NCI-H187 (cell line): ENCODE measurements around the gene EBI3.
"Not testable (repeated sequence)": the region's sequence is repeated elsewhere in the genome, so short reads cannot be mapped to it uniquely, and the experiment has no call there.

ENCODE experiments used
- DNase-seq, 2 experiments: peaks; one replicate each; lab custom pipeline; 2025; lab: John Stamatoyannopoulos, UW

The EBI3 gene

DNA sequence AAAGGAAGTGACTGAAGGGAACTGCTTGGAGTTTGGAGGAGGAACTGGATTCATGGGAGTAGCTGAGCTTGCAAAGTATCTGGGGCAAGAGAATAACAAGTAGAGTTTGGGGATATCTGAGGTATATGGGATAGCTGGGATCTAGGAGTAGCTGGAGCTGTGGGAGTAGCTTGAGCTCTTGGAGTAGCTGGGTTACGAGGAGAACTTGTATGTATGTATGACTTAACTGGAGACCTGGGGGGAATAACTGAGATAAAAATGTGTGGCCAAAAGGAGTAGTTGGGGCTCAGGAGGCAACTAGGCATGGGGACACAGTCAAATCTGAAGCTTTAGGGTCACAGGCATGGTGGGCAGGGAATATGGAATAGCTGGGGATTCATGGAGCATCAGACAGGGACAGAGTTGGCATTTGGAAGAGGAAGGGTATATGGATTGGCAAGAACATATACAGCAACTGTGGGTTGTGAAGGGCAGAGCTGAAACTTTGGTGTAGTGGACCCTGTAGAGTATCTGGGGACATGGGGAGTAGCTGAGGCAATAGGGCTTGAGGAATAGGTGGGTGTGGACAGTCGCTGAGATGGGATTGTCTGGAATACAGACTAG, 28.3 kb upstream of the EBI3 start:
- no peak for DNase-seq

DNA sequence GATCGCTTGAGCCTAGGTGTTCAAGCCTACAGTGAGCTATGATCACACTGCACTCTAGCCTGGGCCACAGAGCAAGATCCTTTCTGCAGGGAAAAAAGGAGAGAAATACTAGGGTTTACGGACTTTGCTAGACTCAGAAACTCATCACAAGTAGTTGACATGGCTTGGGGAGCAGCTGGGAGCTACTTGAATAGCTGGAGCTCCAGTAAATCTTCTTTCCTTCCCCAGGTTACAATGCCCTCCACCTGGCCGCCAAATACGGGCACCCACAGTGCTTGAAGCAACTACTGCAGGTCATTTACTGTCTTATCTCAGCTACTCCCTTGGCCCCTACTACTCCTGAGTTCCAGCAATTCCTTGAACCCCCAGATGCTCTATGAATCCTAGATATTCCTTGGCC, 27.5 kb upstream of the EBI3 start:
- DNase-seq, result no peak

DNA sequence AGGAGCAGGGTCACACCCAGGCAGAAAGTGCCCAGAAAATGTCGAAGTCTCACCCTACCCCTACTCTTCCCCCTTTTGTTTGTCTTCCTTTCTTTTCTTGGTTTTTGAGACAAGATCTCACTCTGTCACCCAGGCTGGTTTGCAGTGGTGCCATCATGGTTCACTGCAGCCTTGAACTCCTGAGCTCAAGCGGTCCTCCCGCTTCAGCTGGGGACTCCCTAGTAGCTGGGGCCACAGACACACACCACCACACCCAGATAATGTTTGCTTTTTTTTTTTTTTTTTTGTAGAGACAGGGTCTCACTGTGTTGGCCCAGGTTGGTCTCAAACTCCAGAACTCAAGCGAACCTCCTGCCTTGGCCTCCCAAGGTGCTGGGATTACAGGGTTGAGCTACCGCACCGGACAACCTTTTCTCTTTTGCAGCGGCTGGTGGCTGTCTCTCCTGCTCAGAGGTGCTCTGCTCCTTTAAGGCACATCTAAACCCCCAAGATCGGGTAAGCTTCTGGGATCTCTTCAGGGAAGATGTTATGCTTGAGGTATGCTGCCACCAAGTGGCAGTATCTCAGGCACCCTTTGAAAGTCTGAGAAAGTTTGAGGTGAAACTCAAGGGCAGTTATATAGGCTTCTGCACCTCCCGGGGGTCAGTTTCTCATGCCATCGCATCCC, 22.4 kb upstream of the EBI3 start:
- no peak for DNase-seq

DNA sequence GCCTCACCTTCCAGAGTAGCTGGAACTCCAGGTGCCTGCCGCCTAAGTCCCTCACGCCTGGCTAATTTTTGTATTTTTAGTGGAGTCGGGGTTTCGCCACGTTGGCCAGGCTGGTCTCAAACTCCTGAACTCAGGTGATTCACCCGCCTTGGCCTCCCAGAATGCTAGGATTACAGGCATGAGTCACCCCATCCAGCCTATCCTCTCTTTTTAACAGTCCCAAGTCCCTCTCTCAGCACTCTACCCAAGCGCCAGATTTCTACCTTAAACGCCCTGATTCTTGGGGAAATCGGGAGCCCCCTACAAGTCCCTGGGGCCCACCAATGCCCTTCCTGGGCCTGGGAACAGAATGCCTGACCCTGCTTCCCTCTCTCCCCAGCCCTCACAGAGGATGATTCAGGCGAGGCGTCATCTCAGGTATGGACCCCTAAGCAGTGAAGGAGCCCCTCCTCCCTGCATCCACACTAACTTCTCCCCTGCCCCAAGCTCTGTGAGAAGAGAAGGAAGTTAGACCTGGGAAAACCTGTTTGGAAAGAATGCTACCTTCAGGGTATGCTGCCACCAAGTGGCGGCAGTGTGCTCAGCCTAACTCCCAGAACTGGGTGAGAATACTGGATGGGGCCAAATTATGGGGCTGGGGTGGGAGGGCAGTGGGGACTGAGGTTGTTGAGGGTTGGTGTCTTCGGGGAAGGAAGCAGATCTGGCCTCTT, 20.8 kb upstream of the EBI3 start:
- no peak for DNase-seq

DNA sequence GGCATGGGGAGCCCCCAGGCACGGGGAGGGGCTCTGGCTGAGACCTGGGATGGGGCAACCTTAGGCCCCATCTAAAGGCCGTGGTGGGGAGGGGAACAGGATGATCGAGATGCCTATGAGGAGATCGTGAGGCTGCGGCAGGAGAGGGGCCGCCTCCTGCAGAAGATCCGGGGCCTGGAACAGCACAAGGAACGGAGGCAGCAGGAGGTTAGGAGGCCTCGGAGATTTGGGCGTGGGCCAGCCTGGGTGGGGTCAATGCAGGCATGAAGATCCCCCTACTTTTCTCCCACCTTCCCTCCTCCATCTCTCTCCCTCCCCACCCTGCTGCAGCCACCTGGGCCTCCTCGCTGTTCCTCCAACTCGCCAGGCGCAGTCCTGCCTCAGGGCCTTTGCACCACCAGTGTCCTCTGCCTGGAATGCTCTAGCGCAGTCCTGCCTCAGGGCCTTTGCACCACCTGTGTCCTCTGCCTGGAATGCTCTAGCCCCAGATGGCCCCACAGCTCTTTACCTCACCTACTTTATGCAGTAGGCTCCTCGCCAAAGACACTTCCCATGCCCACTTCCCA, 19.1 kb upstream of the EBI3 start:
- DNase-seq, result no peak

DNA sequence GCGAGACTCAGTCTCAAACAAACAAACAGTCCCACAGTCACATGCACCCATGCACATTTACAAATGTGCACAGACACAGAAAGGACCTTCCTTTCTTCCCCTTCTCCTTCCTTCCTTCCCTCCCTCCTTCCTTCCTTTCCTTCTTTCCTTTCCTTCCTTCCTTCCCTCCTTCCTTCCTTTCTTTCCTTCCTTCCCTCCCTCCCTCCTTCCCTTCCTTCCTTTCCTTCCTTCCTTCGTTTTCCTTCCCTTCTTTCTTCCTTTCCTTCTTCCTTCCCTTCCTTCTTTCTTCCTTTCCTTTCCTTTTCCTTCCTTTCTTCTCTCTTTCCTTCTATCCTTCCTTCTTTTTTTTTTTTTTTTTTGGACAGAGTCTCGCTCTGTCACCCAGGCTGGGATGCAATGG, 16.2 kb upstream of the EBI3 start:
- DNase-seq, result no peak

DNA sequence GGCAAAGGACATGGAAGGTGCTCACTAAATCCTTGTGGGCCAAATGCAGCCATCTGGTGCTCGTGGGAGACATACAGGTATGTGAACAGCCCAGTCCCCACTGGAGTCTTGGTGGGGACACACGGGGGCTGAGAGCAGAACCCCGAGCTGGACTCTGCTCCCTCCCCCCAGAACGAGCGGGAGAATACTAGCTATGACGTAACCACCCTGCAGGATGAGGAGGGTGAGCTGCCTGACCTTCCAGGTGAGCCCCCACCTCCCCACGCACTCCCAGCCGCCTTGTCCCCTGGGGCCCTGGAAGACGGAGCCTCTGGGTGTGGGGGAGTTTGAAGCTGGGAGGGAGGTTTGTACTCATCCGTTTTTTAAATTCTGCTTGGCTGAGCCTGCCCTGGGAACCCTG, 13.5 kb upstream of the EBI3 start:
- DNase-seq, result no peak

DNA sequence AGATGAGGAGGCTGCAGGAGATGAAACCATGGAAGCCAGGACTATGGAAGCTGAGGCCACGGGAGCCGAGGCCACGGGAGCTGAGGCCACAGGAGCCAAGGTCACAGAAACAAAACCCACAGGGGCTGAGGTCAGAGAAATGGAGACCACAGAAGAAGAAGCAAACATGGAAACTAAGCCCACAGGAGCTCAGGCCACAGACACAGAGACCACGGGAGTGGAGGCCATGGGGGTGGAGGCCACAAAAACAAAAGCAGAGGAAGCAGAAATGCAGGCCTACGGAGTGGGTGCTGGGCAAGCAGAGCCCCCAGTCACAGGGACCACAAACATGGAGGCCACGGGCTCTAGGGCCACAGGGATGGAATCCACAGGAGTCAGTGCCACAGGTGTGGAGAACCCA, 12.5 kb upstream of the EBI3 start:
- DNase-seq, result no peak

DNA sequence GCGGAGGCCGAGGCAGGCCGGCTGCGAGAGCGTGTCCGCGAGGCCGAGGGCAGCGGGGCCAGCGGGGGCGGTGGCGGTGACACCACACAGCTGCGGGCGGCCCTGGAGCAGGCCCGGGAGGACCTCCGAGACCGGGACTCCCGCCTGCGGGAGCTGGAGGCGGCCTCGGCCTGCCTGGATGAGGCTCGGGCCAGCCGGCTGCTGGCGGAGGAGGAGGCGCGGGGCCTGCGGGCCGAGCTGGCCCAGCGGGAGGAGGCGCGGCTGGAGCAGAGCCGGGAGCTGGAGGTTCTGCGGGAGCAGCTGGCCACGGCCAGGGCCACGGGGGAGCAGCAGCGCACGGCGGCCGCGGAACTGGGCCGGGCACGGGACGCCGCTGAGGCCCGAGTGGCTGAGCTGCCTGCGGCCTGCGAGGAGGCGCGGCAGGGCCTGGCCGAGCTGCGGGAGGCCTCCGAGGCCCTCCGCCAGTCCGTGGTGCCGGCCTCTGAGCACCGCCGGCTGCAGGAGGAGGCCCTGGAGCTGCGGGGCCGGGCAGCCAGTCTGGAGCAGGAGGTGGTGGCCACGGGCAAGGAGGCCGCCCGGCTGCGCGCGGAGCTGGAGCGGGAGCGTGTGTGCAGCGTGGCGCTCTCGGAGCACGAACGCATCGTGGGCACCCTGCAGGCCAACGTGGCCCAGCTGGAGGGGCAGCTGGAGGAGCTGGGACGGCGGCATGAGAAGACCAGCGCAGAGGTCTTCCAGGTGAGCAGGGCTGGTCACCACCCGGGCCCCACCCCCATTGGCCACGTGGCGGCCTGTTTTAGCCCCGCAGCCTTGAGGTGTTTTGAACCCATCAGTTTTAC, 11.7 kb upstream of the EBI3 start:
- DNase-seq, result no peak

DNA sequence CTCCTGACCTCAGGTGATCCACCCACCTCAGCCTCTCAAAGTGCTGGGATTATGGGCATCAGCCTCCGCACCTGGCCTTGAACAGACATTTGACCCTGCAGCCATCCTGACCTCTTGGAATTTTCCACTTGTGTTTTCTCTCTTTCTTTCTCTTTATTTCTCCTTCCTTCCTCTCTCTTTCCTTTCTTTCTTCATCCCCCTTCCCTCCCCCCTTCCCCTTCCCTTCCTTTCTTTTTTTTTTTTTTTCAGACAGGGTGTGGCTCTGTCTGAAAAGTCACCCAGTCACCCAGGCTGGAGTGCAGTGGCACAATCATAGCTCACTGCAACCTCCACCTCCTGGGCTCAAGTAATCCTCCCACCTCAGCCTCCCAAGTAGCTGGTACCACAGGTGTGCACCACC, 10.8 kb upstream of the EBI3 start:
- DNase-seq, result not testable (repeated sequence)

DNA sequence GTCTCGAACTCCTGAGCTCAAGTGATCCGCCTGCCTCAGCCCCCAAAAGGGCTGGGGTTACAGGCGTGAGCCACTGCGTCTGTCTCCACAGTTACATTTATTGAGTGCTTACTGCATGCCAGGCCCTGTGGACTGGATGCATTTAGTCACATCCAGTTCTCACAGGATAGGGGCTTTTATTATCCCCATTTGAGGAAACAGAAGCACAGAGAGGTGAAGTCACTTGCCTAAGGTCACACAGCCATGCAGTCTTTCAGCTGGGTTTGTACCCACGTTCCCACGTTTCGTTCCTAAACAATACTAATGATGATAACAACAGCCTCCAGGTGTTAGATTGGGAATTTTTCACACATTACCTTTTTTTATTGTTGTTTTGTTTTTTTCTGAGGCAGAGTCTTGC, 9.1 kb upstream of the EBI3 start:
- DNase-seq, result no peak

DNA sequence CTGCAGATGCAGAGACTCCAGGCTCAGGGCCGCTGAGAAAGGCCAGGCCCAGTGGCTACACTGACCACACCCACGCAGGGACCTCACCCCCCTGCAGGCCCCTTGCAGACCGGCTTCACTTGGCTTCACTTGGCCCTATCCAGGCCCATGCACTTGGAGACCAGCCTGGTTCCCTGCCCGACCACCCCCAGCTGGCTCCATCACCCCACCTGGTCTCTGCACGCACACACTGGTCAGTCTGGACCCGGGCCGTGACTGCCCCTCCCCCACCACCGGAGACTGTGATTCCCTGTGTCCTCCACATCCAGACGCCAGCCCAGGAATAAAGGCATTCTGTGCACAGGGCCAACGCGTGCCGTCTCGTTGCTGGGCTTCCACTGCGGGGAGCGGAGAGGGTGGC, 4.9 kb upstream of the EBI3 start:
- no peak for DNase-seq

DNA sequence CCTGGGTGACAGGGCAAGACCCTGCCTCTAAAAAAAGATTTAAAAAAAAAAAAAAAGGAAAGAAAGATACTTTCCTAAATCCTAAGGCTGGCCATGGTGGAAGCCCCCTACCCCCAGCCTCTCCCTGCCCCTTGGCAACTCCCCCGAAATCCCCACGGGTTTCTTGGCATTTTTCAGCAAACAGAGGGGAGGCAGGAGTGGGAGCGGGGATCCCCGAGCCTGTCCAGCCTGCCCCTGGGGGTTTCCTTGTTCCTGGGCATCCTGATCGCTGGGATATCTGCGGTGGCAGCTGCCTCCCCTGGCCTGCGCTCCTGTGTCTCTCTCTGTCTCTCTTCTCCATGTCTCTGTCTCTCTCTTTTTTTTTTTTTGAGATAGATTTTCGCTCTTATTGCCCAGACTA, 3.4 kb upstream of the EBI3 start:
- no peak for DNase-seq

DNA sequence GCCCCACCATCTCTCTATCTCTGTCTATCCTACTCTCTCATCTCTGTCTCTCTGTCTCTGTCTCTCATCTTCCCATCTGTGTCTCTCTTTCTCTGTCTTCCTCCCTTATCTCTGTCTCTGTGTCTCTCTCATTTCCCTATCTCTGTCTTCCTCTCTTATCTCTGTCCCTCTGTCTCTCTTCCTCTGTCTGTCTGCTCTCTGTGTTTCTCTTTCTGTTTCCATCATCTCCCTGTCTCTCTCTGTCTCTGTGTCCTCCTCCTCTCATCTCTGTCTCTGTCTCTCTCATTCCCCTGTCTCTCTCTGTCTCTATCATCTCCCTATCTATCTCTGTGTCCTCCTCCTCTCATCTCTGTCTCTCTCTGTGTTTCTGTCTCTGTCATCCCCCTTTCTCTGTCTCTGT, 1.6 kb upstream of the EBI3 start:
- DNase-seq, result no peak

DNA sequence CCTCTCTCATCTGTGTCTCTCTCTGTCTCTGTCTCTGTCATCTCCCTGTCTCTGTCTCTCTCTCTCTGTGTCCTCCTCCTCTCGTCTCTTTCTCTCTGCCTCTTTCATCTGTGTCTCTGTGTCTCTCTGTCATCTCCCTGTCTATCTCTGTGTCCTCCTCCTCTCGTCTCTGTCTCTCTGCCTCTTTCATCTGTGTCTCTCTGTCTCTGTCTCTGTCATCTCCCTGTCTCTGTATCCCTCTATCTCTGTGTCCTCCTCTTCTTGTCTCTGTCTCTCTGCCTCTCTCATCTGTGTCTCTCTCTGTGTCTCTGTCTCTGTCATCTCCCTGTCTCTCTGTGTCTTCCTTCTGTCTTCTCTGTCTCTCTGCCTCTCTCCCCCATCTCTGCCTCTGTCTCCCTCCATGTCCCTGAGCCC, 551 bp upstream of the EBI3 start:
- DNase-seq, result no peak

DNA sequence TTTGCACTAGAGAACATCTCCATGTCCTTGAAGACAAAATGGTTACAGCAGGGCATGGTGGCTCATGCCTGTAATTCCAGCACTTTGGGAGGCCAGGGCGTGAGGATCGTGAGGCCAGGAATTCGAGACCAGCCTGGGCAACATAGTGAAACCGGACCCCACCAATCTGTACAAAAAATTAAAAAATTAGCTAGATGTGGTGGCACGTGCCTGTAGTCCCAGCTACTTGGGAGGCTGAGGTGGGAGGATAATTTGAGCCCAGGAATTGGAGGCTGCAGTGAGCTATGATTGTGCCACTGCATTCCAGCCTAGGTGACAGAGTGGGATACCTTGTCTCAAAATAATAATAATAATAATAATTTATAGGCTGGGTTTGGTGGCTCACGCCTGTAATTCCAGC, 914 bp downstream of the EBI3 start:
- not testable (repeated sequence) for DNase-seq

DNA sequence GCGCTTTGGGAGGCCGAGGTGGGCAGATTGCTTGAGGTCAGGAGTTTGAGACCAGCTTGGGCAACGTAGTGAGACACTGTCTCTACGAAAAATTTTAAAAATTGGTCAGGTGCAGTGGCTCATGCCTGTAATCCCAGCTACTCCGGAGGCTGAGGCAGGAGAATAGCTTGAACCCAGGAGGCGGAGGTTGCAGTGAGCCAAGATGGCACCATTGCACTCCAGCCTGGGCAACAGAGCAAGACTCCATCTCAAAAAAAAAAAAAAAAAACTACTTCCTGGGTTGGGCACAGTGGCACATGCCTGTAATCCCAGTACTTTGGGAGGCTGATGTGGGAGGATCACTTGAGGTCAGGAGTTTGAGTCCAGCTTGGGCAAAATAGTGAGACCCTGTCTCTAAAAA, 2.2 kb downstream of the EBI3 start:
- DNase-seq, result not testable (repeated sequence)

DNA sequence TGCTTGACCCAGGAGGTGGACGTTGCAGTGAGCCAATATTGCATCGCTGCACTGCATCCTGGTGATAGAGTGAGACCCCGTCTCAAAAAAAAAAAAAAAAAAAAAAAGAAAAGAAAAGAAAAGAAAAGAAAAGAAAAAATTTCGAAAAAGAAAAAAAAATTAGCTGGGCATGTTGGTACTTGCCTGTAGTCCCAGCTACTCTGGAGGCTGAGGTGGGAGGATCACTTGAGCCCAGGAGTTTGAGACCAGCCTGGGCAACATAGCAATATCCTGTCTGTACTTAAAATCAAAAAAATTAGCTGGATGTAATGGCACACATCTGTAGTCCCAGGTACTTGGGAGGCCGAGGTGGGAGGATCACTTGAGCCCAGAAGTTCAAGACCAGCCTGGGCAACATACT, 2.8 kb downstream of the EBI3 start:
- not testable (repeated sequence) for DNase-seq

DNA sequence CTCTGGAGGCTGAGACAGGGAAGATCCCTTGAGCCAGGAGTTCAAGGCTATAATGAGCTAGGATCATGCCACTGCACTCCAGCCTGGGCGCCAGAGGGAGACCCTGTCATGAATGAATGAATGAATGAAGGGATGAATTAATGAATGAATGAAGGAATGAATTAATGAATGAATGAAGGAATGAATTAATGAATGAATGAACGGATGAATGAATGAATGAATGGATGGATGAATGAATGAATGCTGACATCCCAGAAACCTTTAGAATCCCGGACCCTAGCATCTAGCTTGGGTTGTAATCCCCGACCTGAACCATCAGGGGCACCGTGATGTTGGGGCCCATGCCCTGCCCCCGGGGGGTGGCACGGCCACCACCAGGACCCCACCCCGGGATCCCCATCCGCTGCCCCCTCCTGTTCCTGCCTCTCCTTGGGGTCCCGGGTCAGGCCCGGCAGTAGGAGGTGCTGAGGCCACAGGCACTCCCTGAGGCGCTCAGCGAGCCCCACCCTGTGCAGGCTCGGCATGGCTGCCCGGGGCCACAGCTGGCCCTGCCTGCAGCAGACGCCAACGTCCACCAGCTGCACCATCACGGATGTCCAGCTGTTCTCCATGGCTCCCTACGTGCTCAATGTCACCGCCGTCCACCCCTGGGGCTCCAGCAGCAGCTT, 3.4 kb downstream of the EBI3 start:
- DNase-seq, result no peak

DNA sequence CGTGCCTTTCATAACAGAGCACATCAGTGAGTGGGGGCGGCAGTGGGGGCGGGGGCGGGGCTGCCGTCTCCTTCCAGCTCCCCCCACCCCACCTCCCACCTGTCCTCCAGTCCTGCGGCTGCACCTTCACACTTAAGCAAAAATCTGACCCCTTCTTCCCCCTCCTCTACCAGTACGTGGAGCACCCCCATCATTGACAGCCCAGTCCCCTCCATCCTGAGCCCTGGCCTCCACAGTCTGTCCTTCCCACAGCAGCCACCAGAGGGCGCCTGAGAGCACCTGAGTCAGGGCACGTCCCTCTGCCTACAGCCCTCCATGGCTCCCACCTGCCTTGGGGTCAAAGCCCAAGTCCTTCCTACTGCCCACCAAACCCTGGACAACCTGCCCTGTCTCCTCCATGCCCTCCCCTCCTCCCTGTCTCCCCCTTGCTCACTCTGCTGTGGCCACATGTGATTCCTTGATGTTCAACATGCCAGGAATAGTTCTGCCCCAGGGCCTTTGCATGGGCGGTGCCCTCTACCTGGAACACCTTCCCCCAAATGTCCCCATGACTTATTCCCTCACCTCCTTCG, 4.0 kb downstream of the EBI3 start:
- no peak for DNase-seq

DNA sequence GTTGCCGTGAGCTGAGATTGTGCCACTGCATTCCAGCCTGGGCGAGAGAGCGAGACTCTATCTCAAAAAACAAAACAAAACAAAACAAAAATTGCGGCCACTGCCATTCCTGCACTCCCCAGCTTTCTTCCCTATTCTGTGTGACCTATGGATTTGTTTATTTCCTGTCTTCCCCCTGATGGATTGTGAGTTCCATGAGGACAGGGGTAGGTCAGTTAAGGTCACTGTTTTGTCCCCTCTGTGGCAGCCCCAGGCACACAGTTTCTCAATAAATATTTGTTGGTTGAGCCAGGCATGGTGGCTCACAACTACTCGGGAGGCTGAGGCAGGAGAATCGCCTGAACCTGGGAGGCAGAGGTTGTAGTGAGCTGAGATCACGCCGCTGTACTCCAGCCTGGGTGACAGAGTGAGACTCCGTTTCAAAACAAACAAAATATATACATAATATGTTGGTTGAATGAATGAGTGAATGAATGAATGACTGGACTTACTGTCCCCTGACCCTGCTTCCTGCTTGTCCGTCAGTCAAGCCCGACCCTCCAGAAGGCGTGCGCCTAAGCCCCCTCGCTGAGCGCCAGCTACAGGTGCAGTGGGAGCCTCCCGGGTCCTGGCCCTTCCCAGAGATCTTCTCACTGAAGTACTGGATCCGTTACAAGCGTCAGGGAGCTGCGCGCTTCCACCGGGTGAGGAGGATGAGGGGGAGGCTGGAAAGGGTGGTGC, 5.0 kb downstream of the EBI3 start:
- DNase-seq, result no peak
